Measurements from ENCODE around the gene ABTB2.

The ABTB2 gene

GRCh38 chr11:34316347-34317035, 41.3 kb downstream of the ABTB2 start:
- no peak for DNase-seq (ENCODE audit: low read depth)
- no peak overlapping the region for H3K4me3 ChIP-seq (ENCODE audit: control insufficient read depth, low read depth, low read length)
- no peak for TF ChIP-seq CTCF (conservative IDR thresholded peaks at IDR 0.05; ENCODE audit: control insufficient read depth, insufficient read depth, low read depth, low read length)

- no peak for DNase-seq (ENCODE audit: low read depth)
- H3K4me3 ChIP-seq (ENCODE audit: control insufficient read depth, low read depth, low read length): no peak overlapping the region
- TF ChIP-seq CTCF (conservative IDR thresholded peaks at IDR 0.05; ENCODE audit: control insufficient read depth, insufficient read depth, low read depth, low read length): no peak
These were observed 42.4 kb downstream of the ABTB2 start for GRCh38 chr11:34315394-34315793.

GRCh38 chr11:34314936-34315335, 42.9 kb downstream of the ABTB2 start:
- DNase-seq (ENCODE audit: low read depth): no peak
- no peak overlapping the region for H3K4me3 ChIP-seq (ENCODE audit: control insufficient read depth, low read depth, low read length)
- TF ChIP-seq CTCF (conservative IDR thresholded peaks at IDR 0.05; ENCODE audit: control insufficient read depth, insufficient read depth, low read depth, low read length): no peak

- DNase-seq (ENCODE audit: low read depth): no peak
- H3K4me3 ChIP-seq (ENCODE audit: control insufficient read depth, low read depth, low read length): no peak overlapping the region
- no peak for TF ChIP-seq CTCF (conservative IDR thresholded peaks at IDR 0.05; ENCODE audit: control insufficient read depth, insufficient read depth, low read depth, low read length)
These were observed 43.6 kb downstream of the ABTB2 start for GRCh38 chr11:34314176-34314575.

- no peak for DNase-seq (ENCODE audit: low read depth)
- no peak for TF ChIP-seq CTCF (conservative IDR thresholded peaks at IDR 0.05; ENCODE audit: control insufficient read depth, insufficient read depth, low read depth, low read length)
- H3K4me3 ChIP-seq (ENCODE audit: control insufficient read depth, low read depth, low read length): no peak overlapping the region
These were observed 44.7 kb downstream of the ABTB2 start for GRCh38 chr11:34313099-34313517.

- H3K4me3 ChIP-seq (ENCODE audit: control insufficient read depth, low read depth, low read length): no peak overlapping the region
- no peak for DNase-seq (ENCODE audit: low read depth)
These were observed 46.7 kb downstream of the ABTB2 start for GRCh38 chr11:34311126-34311525.

More at GRCh38 chr11:34311126-34311525, 46.7 kb downstream of the ABTB2 start:
- no peak for TF ChIP-seq CTCF (conservative IDR thresholded peaks at IDR 0.05; ENCODE audit: control insufficient read depth, insufficient read depth, low read depth, low read length)
